Hematopoietic multipotent progenitor cell treated with erythropoietin and hydrocortisone succinate and interleukin-3 and kit ligand, for 8 days (in vitro differentiated cells): ENCODE data around the gene DDX17.
"Not testable (repeated sequence)": the region's sequence is repeated elsewhere in the genome, so short reads cannot be mapped to it uniquely, and the experiment has no call there.

ENCODE experiments used
- DNase-seq: peaks from one replicate; pipeline ENCODE4 v3.0.0-alpha.2; 2015

Gene DDX17

DNA sequence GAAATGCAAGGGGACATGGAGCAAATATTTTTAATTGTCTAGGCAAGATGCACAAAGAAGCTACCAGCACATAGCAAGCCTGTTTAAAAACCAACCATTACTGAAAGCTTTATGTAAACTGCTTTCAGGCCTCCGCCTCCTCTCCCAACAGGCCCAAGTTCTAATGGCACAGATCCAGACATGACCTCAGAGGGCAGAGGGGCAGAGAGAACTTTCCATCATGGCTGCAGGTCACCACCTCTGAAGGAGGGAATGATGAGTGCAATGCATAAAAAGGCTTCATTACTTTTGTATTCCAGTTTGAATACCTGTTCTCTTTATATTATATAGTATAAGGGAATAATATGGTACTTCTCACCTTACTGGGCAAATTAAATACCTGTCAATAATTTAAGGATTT, 15.2 kb downstream of the DDX17 start:
- peak; percentile 57 for DNase-seq

DNA sequence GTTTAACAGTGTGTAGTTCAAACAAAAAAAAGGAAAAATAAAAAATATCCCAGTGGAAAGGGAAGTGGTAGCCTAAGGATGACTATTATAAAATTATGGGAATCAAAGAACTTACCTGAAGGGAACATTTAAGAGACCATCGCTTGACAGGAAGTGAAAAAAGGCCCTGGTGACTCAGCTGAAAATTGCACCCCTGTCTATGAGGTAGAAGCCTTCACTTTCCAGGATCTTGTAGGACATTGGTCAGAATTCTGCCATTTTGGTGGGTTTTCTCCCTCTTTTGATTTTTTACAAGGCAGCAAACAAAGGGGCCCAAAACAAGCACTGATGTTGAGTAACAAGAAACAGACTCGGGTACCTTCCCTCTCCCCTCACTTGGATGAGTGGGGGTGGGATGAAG, 15.6 kb downstream of the DDX17 start:
- DNase-seq, result no peak

GRCh38 chr22:38489561-38490145, 16.5 kb downstream of the DDX17 start:
- DNase-seq, result no peak

DNA sequence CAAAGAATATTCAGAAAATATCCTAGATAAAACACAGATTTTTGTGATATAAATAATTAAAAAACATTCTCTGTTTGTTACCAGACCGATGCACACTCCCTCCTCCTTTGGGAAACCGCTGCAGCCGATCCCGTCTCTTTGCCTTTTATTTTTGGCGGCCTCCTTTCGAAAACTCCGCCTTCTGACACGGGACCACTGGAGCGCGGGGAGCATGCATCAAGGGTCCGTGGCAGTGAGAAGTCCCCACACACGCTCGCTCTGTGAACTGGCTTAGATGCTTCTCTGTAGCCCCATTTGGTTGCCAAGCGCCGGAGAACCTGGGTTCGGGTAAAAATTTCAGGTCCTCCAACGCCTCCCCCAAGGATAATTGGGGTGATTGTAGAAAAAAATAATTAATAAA, 17.0 kb downstream of the DDX17 start:
- no peak for DNase-seq

DNA sequence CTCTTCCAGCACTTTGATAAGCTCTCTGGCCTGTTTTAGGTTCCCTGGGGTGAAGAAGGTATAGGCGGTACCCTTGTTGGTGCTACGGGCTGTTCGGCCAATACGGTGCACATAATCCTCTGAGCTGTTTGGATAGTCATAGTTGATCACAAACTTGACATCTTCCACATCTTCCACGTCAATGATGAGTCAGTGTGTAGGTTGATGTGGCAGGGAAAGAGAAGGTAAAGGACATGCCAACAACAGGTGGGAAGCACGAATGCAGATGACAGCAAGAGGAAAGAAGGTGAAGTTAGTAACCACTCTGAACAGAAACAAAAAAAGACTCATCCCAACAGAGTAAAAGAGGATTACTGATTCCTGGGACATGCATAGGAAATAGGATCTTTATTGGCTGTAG, 18.2 kb downstream of the DDX17 start:
- no peak for DNase-seq

DNA sequence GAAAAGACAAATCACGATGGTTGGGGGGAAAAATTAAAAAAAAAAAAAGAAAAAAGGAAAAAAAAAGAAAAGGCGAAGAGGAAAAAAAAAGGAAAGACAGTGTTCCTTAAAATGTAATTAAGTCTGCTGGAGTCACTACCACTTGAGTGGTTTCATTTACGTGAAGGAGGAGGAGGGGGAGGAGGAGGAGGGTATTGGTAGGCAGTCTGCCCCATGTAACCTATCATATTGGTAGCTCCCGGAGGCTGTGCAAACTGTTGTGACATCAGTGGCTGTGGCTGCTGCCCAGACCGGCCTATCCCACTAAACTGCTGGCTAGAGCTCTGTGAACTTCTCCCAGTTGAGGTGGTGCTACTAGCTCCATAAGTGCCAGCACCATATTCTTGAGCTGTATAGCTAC, 20.3 kb downstream of the DDX17 start:
- no peak for DNase-seq

- DNase-seq, result no peak
These were observed 21.9 kb downstream of the DDX17 start for GRCh38 chr22:38484244-38484643.

DNA sequence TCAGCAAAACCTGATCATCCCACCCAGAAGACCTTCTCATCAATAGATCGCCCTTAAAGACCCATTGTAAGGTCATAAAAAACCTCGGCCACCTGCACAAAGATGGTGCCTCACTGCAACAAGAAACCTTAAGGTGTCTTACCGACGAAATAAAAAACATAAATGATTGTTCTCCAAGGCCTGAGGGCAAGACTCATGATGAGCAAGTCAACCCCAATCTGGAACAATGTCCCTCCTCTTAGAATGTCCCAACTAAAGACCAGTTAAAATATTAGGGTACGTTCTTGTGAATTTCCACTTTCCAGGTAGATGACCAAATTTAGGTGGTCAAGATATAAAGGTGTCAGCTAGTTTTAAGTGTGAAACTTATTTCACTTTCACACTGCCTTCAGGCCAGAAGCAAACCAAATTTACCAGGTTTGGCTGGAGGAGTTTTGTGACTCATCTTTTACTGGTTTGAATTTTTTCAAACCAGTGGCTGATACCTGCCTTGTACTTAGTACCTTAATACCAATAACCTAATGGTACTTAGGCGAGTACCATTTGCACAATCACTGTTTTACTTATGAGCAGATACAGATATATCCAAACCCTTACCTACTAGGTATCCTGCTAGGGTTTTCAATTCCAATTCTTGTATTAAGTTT, 23.3 kb downstream of the DDX17 start:
- no peak for DNase-seq

DNA sequence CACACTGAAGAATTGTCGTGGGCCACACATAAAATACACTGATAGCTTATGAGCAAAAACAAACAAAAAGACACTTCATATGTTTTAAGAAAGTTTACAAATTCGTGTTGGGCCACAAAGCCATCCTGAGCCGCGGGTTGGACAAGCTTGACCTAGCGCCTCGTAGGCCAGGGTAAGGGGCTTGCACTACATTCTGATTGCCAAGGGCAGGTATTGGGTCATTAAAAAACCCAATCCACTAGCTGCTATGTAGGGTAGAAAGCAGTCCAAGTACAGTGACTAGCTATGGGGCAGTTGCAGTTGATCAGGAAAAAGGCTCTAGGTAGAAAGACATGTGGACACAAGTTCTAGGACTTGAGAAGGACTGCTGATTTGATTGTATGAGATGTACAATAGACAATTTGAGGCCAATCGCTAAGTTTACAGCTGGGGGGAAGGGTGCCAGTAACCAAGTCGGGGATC, 24.2 kb downstream of the DDX17 start:
- DNase-seq, result no peak

GRCh38 chr22:38481162-38481870, 24.8 kb downstream of the DDX17 start:
- DNase-seq, result no peak

DNA sequence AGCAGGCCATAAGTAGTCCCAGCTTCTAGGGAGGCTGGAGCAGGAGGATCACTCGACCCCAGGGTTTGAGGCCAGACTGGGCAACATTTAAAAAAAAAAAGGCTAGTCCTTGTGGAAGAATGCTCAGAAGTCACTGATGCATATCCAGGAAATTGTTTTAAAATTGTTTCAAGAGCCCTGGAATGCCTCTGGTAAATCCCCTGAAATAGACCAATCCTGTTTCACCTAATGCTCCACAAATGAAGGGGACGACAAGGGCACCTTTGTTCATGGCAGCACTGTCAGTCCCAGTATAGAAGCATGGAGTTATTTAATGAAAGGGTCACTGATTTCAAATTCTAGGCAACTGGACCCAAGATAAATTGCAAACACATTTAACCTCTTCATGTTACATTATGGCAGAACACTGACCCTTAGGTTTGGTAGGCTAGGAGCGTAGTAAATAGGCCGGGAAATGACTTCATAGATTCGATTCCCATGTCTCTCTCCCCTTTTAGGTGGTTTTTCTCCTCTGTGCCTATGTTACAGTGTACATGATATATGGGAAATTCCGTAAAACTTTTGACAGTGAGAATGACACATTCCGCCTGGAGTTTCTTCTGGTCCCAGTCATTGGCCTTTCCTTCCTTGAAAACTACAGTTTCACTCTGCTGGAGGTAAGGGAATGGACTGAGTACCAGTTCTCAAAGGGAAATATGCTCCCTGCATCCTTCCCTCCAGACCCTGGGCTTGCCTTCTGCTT, 26.8 kb downstream of the DDX17 start:
- no peak for DNase-seq

- no peak for DNase-seq
These were observed 28.5 kb downstream of the DDX17 start for GRCh38 chr22:38477585-38477984.

- no peak for DNase-seq
These were observed 32.0 kb downstream of the DDX17 start for GRCh38 chr22:38474003-38474607.

- DNase-seq, result no peak
These were observed 34.9 kb downstream of the DDX17 start for GRCh38 chr22:38471237-38471636.

- DNase-seq, result not testable (repeated sequence)
These were observed 35.9 kb downstream of the DDX17 start for GRCh38 chr22:38470179-38470578.

GRCh38 chr22:38469306-38469781, 36.8 kb downstream of the DDX17 start:
- no peak for DNase-seq

- DNase-seq, result no peak
These were observed 37.4 kb downstream of the DDX17 start for GRCh38 chr22:38468443-38469305.

GRCh38 chr22:38467904-38468442, 38.1 kb downstream of the DDX17 start, which contains the start of gene KDELR3:
KDELR3 (plus strand) TSS chr22:38468096; CDS start chr22:38468234, 138 bp downstream.
- DNase-seq, result peak; percentile 57

GRCh38 chr22:38467438-38467903, 38.6 kb downstream of the DDX17 start:
- no peak for DNase-seq

DNA sequence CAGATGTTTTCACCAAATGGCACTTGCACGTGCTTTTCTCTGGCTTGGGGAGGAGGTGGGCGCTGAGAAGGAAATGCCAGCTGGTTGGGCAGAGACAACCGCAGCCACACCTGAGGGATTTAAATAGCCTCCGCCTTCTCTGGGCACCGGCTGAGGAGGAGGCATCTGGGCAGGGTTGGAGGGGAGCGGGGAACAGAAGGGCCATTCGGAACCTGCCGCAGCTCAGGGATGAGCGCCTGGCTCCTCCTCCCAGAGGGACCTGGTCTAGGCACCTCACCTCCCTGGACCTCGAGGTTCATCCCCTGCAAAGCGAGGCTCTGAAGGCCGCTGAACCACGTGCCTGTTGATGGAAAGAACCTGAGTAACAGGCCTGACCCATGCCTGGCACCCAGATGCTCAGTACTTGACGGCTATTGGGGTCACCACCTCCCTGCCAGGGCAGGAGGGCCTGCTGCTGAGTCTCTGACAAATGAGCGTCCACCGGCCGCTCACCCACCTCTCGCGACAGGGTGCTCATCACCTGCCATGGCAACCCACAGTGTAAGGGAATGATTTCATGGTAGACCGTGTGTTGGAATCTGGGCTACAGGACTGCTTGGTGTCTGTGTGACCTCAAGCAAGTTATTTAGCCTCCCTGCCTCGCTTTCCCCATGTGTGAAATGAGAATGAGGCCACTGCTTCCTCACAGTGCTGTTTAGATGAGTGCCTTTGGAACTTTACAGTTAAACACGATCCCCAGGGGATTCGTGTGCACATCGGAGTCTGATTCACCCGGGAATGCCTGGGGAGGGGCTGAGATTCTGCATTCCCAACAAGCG, 40.2 kb downstream of the DDX17 start:
- DNase-seq, result no peak
